ENCODE measurements around the gene AWAT1. TPM values are rescaled to one million over a fixed set of nuclear protein-coding genes. Genes with fewer than 3 reads are reported as not detected.

AWAT1 gene
- total and polyA plus RNA-seq, 2 donors = not detected

DNA sequence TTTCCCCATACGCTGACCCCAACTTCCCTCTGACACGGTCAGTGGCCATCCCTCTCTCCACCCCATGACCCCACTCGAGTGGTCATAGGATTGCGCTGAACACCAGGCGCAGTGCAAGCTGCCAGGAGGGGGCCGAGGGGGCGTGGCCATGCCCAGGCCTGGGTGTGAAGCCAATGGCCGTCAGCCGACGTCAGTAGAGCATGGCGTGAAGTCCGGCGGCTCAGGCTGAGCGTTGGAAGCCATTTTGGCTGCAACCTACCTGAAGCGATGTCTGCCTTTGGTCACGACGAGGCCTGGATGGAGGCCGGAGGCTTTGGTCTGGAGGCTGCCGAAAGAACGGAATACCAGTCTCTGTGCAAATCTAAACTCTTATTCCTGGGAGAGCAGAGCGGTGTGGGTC lies 47.5 kb downstream of the AWAT1 start, which contains the start of gene RAB41:
Gene RAB41 (plus strand): TSS at position 222 of the 400 bp plus-strand sequence. CDS start 46 bp downstream, at position 268.
- WGBS = 96% methylated on average over 21 of the region's 21 CpGs
- Histone ChIP-seq H3K36me3 (ENCODE audit: insufficient read depth) (peaks cover 5% of the 10 kb centered on the region), H3K4me3 (ENCODE audit: low read depth, low read length) (no peak within 1 kb of the TSS), H3K4me1 (ENCODE audit: insufficient read depth) (no peaks in the 10 kb centered on the region), H3K27ac (ENCODE audit: low read depth) (no peak within 1 kb of the TSS)
- DNase-seq (ENCODE audit: extremely low spot score) = no peak

GRCh38 chrX:70289168-70289792 lies 54.8 kb downstream of the AWAT1 start:
- peak overlapping the region; percentile 41 for H3K4me3 ChIP-seq (ENCODE audit: low read depth, low read length)
- peaks cover 5% of the 10 kb centered on the region for H3K36me3 ChIP-seq (ENCODE audit: insufficient read depth)
- peak overlapping the region; percentile 67 for H3K27ac ChIP-seq (ENCODE audit: low read depth)
- no peaks in the 10 kb centered on the region for H3K4me1 ChIP-seq (ENCODE audit: insufficient read depth)
- DNase-seq (ENCODE audit: extremely low spot score) = no peak
- 27% methylated on average over 11 of the region's 11 CpGs for WGBS

Small RNA genes lying within 50 kb of the gene (small RNA-seq; reads per million reads assigned to genes)
- gene RNA5SP507 = not detected

Other genes with a start within 250 kb of the AWAT1 start
- gene AWAT2, start 184.7 kb upstream of the AWAT1 start, total RNA-seq = not detected
- gene AWAT2, start 184.7 kb upstream of the AWAT1 start, polyA plus RNA-seq = not detected
- gene OTUD6A, start 172.2 kb upstream of the AWAT1 start, total RNA-seq = not detected
- gene OTUD6A, start 172.2 kb upstream of the AWAT1 start, polyA plus RNA-seq = not detected
- 65.5 TPM for gene IGBP1, start 101.2 kb upstream of the AWAT1 start, total RNA-seq
- gene IGBP1, start 101.2 kb upstream of the AWAT1 start, polyA plus RNA-seq = 77.0 TPM
- not detected for gene DGAT2L6, start 57.2 kb upstream of the AWAT1 start, total RNA-seq
- not detected for gene DGAT2L6, start 57.2 kb upstream of the AWAT1 start, polyA plus RNA-seq
- 0.74 TPM for gene P2RY4, start 25.5 kb downstream of the AWAT1 start, total RNA-seq
- 0.06 TPM for gene P2RY4, start 25.5 kb downstream of the AWAT1 start, polyA plus RNA-seq
- not detected for gene ARR3, start 33.7 kb downstream of the AWAT1 start, total RNA-seq
- not detected for gene ARR3, start 33.7 kb downstream of the AWAT1 start, polyA plus RNA-seq
- gene RAB41, start 47.5 kb downstream of the AWAT1 start, total RNA-seq = not detected
- gene RAB41, start 47.5 kb downstream of the AWAT1 start, polyA plus RNA-seq = not detected
- 27.1 TPM for gene PDZD11, start 55.3 kb downstream of the AWAT1 start, total RNA-seq
- gene PDZD11, start 55.3 kb downstream of the AWAT1 start, polyA plus RNA-seq = 41.8 TPM
- gene KIF4A, start 55.4 kb downstream of the AWAT1 start, total RNA-seq = 7.2 TPM
- gene KIF4A, start 55.4 kb downstream of the AWAT1 start, polyA plus RNA-seq = 0.20 TPM
- 0.21 TPM for gene GDPD2, start 188.7 kb downstream of the AWAT1 start, total RNA-seq
- 0.15 TPM for gene GDPD2, start 188.7 kb downstream of the AWAT1 start, polyA plus RNA-seq
- 23.7 TPM for gene DLG3, start 210.2 kb downstream of the AWAT1 start, total RNA-seq
- gene DLG3, start 210.2 kb downstream of the AWAT1 start, polyA plus RNA-seq = 14.0 TPM